Activated naive CD4-positive, alpha-beta T cell treated with anti-CD3 and anti-CD28 coated beads for 36 hours (primary cell): Measurements from ENCODE around the gene CYP2S1. TPM values are rescaled to one million over a fixed set of nuclear protein-coding genes. Genes with fewer than 3 reads are reported as not detected.

ENCODE experiments used
- total RNA-seq, 2 experiments: library from RNA; stranded (reverse); gene quantifications; one replicate each; pipeline ENCODE4 v1.2.3, GENCODE V29; 2021

Gene CYP2S1
- total RNA-seq, 2 experiments from 2014 or later = 0.79 to 1.9 TPM

Other genes with a start within 250 kb of the CYP2S1 start
- not detected for gene CYP2B6, start 201.9 kb upstream of the CYP2S1 start, total RNA-seq
- not detected for gene CYP2A13, start 104.8 kb upstream of the CYP2S1 start, total RNA-seq
- not detected for gene CYP2F1, start 78.8 kb upstream of the CYP2S1 start, total RNA-seq
- under 1 TPM in 1 of 2 experiments, not detected in 1; 0.10 TPM for gene AXL, start 26.0 kb downstream of the CYP2S1 start, total RNA-seq
- gene HNRNPUL1, start 71.2 kb downstream of the CYP2S1 start, total RNA-seq = 100 to 1,000 TPM; 298 to 301 TPM
- 10 to 100 TPM; 14.9 to 15.8 TPM for gene CCDC97, start 117.0 kb downstream of the CYP2S1 start, total RNA-seq
- 10 to 100 TPM; 94.4 to 95.6 TPM for gene TGFB1, start 160.7 kb downstream of the CYP2S1 start, total RNA-seq
- 1 to 10 TPM; 3.5 to 4.1 TPM for gene B9D2, start 170.9 kb downstream of the CYP2S1 start, total RNA-seq
- gene TMEM91, start 183.3 kb downstream of the CYP2S1 start, total RNA-seq = 1 to 10 TPM; 5.6 to 5.7 TPM
- 10 to 100 TPM; 47.5 to 51.7 TPM for gene EXOSC5, start 204.1 kb downstream of the CYP2S1 start, total RNA-seq
- gene BCKDHA, start 204.6 kb downstream of the CYP2S1 start, total RNA-seq = 10 to 100 TPM; 18.2 to 21.7 TPM
- under 1 TPM in 1 of 2 experiments, not detected in 1; 0.29 TPM for gene B3GNT8, start 234.2 kb downstream of the CYP2S1 start, total RNA-seq
- gene DMAC2, start 246.7 kb downstream of the CYP2S1 start, total RNA-seq = 10 to 100 TPM; 51.5 to 53.8 TPM
- gene ERICH4, start 249.9 kb downstream of the CYP2S1 start, total RNA-seq = not detected